ENCODE results near the gene SMIM35. TPM values are rescaled to one million over a fixed set of nuclear protein-coding genes. Genes with fewer than 3 reads are reported as not detected.

The SMIM35 gene
- polyA plus RNA-seq, 1 of the 3 experiments (the other 2 are of a cell fraction): not detected

- Histone ChIP-seq H3K9ac (no peak overlapping the region), H3K4me1 (ENCODE audit: control insufficient read depth in 1 of 2, insufficient read depth in 2 of 2, low read depth in 1 of 2, low read length in 1 of 2) (no peaks in the 10 kb centered on the region), H3F3A (replicated peaks; ENCODE audit: insufficient read depth) (no peaks in the 10 kb centered on the region), H2AFZ (ENCODE audit: low read depth) (no peak overlapping the region), H3K27ac (ENCODE audit: low read depth in 2 of 2, low read length in 1 of 2) (no peak overlapping the region), H4K20me1 (ENCODE audit: insufficient read depth) (no peaks in the 10 kb centered on the region), H3K9me2 (no peaks in the 10 kb centered on the region), H3K36me3 (replicated peaks in 1 of 2; ENCODE audit: control insufficient read depth in 1 of 2, insufficient read depth in 2 of 2, low read length in 1 of 2) (no peaks in the 10 kb centered on the region), H3K27me3 (ENCODE audit: insufficient read depth) (peaks cover 5% of the 10 kb centered on the region; the same call in 1 of the 2 replicates), H3K4me3 (ENCODE audit: low read depth in 2 of 2, low read length in 1 of 2) (no peak overlapping the region), H3K79me2 (ENCODE audit: insufficient read depth) (no peaks in the 10 kb centered on the region), H3K9me3 (no peaks in the 10 kb centered on the region), H3K4me2 (no peak overlapping the region)
- ChIA-PET CTCF (interaction anchor here (1.0 kb wide), 1 partner anchor 39 kb away, joined by 3 read pairs; no protein-coding TSS in a partner anchor), POLR2A (no interaction called here)
- TF ChIP-seq IRF3 (IDR thresholded peaks at IDR 0.05; ENCODE audit: low read depth, low read length): no peak
- TF ChIP-seq USF2 (IDR thresholded peaks at IDR 0.05; ENCODE audit: borderline replicate concordance, low read depth, low read length): no peak
- TF ChIP-seq GABPA (IDR thresholded peaks at IDR 0.05; ENCODE audit: low read depth): no peak
- no peak for TF ChIP-seq SMC3 (IDR thresholded peaks at IDR 0.05; ENCODE audit: low read depth, low read length)
- TF ChIP-seq FOXJ3 (CRISPR knock-in tag; IDR thresholded peaks at IDR 0.05): no peak
- no peak for TF ChIP-seq RFX5 (IDR thresholded peaks at IDR 0.05; ENCODE audit: low read length)
- no peak for TF ChIP-seq TEAD4 (IDR thresholded peaks at IDR 0.05; ENCODE audit: borderline replicate concordance, insufficient read depth)
- no peak for TF ChIP-seq NFIC (IDR thresholded peaks at IDR 0.05; ENCODE audit: borderline replicate concordance)
- no peak for TF ChIP-seq RAD21 (IDR thresholded peaks at IDR 0.05; ENCODE audit: low read length)
- no peak for TF ChIP-seq FOXM1 (IDR thresholded peaks at IDR 0.05; ENCODE audit: low read depth)
- TF ChIP-seq MEF2A (IDR thresholded peaks at IDR 0.05; ENCODE audit: borderline replicate concordance, low read depth): no peak
- no peak for TF ChIP-seq PBX3 (IDR thresholded peaks at IDR 0.05)
- no peak for TF ChIP-seq MAX (IDR thresholded peaks at IDR 0.05; ENCODE audit: low read depth)
- TF ChIP-seq CHD2 (IDR thresholded peaks at IDR 0.05; ENCODE audit: low read length, partially characterized antibody): no peak
- TF ChIP-seq ELF1 (IDR thresholded peaks at IDR 0.05): no peak
- TF ChIP-seq REST (IDR thresholded peaks at IDR 0.05; ENCODE audit: low read depth, low read length): no peak
- TF ChIP-seq EP300 (IDR thresholded peaks at IDR 0.05; ENCODE audit: borderline replicate concordance in 1 of 2, low read depth in 1 of 2, low read length in 1 of 2): no peak
- no peak for TF ChIP-seq GATA2 (CRISPR knock-in tag; IDR thresholded peaks at IDR 0.05)
- no peak for TF ChIP-seq FOSL2 (IDR thresholded peaks at IDR 0.05; ENCODE audit: borderline replicate concordance, low read depth)
- TF ChIP-seq EZH2phosphoT487 (IDR thresholded peaks at IDR 0.05; ENCODE audit: borderline replicate concordance, low read depth): no peak
- 33% methylated on average over 6 of the region's 6 CpGs for WGBS (ENCODE audit: low lambda C conversion rate)
- DNase-seq: no peak
These were observed 4.9 kb upstream of the SMIM35 start for GRCh38 chr11:118091690-118092089.

All from SK-N-SH (cell line).